Measurements from ENCODE around the gene METTL21A.
"Not testable (repeated sequence)": the region's sequence is repeated elsewhere in the genome, so short reads cannot be mapped to it uniquely, and the experiment has no call there.

DNA sequence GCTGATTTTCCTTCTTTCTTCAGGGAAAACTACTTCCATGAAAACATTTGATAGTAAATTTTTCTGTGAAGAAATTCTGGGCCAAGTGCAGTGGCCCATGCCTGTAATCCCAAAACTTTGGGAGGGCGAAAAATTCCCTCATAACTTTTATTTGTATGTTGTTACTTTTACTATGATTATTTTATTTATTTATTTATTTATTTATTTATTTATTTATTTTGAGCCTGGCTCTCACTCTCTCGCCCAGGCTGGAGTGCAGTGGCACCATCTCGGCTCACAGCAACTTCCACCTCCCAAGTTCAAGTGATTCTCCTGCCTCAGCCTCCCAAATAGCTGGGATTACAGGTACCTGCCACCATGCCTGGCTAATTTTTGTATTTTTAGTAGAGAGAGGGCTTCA lies 14.1 kb upstream of the METTL21A start:
- TF ChIP-seq, protein P1, sequence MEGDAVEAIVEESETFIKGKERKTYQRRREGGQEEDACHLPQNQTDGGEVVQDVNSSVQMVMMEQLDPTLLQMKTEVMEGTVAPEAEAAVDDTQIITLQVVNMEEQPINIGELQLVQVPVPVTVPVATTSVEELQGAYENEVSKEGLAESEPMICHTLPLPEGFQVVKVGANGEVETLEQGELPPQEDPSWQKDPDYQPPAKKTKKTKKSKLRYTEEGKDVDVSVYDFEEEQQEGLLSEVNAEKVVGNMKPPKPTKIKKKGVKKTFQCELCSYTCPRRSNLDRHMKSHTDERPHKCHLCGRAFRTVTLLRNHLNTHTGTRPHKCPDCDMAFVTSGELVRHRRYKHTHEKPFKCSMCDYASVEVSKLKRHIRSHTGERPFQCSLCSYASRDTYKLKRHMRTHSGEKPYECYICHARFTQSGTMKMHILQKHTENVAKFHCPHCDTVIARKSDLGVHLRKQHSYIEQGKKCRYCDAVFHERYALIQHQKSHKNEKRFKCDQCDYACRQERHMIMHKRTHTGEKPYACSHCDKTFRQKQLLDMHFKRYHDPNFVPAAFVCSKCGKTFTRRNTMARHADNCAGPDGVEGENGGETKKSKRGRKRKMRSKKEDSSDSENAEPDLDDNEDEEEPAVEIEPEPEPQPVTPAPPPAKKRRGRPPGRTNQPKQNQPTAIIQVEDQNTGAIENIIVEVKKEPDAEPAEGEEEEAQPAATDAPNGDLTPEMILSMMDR (IDR thresholded peaks at IDR 0.05) = not testable (repeated sequence)
- TF ChIP-seq POLR2AphosphoS5 (IDR thresholded peaks at IDR 0.05) = not testable (repeated sequence)
